ENCODE measurements around the gene ZNF407.

Gene ZNF407

GRCh38 chr18:75110311-75110710 is 512.6 kb downstream of the ZNF407 start:
- DNase-seq = no peak

GRCh38 chr18:75110846-75111415 is 513.3 kb downstream of the ZNF407 start:
- no peak for DNase-seq

DNA sequence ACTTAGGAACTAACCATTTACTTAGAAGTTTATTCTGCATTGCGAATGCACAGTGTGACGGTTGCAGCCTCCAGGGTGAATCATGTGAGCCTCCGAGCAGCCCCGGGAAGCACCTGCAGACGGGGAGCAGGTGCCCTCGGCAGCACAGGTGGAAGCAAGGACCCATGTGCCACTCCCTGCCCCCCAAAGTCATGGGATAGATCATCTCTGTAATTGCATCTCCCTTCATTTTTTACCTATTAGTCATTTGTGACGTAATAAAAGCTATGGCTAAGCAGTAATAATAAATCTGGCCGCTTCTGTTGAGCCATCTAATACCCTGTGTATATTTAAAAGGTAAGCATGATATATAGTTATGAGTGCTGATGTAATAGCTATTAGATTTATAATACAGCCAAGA is 514.1 kb downstream of the ZNF407 start:
- no peak for DNase-seq

- no peak for DNase-seq
These were observed 514.8 kb downstream of the ZNF407 start for GRCh38 chr18:75112186-75113096.

GRCh38 chr18:75113455-75113854 is 515.8 kb downstream of the ZNF407 start:
- DNase-seq = no peak

GRCh38 chr18:75114231-75114764 is 516.6 kb downstream of the ZNF407 start:
- DNase-seq = no peak
